GM18870 (cell line): ENCODE data around the gene ADH7.
A peak's percentile ranks its signal among the peaks of the same experiment; 100 is the strongest.
"Not testable (repeated sequence)": the region's sequence is repeated elsewhere in the genome, so short reads cannot be mapped to it uniquely, and the experiment has no call there.

Experiments
- ATAC-seq: cut with Tn5 transposase; IDR thresholded peaks from one replicate; pipeline ENCODE4 v1.9.1; 2021; ENCODE audit warnings: moderate library complexity; ENCODE audit not compliant: unreplicated experiment

The ADH7 gene

DNA sequence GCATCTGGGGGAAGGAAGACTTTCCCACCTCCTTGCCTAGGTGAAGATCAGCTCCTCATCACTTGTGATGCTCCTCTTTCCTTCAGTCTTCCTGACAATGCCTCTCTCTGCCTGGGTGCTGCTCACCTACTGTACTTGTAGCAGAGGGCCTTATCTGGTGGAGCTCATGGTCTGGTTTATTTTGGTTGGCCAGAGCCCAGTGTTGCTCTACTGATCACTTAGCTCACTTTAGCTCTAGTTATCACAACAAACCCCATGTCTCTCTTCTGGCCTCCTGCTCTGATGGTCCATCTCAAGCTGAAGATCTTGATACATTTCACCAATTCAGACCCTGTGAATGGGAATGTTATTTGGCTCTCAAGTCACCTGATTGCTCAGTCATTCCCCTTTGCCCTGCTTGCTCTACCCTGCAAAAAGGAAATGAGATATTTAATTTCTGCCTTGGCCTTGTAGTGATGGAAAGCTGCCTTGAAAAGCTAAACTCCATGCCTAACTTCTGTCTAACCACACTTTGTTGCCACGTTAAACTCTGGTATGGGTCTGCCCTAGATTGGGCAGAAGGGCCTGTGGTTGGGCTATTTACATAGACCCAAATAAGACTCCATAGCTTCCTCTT, 52.3 kb downstream of the ADH7 start:
- no peak for ATAC-seq

DNA sequence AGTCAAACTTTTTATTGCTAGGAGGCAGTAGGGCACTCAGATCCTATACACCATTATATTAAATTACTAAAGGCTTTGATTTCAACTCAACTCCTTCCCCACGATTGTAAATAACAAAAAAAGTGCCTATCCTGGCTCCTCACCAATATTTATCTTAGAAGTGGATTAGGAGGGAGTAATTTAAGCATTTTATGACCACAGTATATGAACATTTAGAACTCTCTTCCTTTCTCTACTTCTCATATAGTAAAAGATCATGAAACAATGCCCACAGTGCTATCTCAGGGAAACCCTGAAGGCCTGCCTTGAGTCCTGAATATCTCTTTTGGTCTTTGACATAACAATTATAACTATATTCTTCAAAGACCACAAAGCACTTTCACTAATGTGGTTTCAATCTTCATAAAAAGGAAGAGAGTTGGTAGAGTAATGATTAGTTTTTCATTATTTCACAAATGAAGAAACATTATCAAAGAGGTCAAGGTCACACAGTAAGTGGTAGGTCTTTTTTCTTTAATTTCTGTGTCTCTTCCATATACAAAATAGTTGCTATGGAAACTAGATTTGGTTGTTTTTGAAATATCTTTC, 53.5 kb downstream of the ADH7 start:
- ATAC-seq, result peak; percentile 48

DNA sequence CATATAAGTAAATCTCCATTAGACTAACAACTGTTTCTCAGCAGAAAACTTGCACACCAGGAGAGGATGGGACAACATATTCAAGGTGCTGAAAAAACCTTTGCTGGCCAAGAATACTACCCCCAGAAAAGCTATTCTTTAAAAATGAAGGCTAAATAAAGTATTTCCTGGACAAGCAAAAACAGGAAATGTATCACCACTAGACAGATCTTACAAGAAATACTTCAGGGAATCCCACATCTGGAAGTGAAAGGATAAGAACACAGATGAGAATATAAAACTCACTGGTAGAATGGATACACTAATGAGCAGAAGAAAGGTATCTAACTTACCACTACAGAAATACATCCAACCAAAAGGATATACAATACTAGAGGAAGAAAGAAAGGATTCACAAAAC, 55.6 kb downstream of the ADH7 start:
- ATAC-seq, result no peak

DNA sequence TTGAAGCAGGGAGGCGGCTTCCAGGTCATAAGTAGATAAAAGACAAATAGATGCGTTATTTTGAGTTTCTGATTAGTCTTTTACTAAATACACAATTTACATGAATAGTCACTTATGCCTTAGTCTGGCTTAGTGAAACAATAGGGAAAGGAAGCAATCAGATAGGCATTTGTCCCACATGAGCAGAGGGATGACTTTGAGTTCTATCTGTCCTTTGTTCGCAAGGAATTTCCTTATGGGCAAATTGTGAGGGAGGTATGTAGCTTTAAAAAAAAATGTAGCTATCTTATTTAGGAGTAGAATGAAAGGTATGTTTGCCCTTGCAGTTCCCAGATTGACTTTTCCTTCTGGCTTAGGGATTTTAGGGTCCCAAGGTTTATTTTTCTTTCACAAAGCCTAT, 56.3 kb downstream of the ADH7 start:
- ATAC-seq, result no peak

DNA sequence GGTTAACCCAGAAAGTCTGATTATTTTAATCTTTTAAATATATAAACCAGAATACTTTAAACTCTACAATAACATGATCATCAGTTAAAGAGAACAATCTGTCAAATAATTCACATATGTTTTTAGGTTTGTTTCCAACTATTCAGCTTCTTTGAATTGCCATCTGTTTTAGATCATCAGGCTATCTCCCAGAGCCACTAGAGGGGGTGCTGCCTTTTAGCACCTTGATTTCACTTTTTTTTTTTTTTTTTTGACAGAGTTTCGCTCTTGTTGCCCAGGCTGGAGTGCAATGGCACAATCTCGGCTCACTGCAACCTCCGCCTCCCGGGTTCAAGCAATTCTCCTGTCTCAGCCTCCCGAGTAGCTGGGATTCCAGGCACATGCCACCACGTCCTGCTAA, 57.8 kb downstream of the ADH7 start:
- ATAC-seq, result peak; percentile 40

DNA sequence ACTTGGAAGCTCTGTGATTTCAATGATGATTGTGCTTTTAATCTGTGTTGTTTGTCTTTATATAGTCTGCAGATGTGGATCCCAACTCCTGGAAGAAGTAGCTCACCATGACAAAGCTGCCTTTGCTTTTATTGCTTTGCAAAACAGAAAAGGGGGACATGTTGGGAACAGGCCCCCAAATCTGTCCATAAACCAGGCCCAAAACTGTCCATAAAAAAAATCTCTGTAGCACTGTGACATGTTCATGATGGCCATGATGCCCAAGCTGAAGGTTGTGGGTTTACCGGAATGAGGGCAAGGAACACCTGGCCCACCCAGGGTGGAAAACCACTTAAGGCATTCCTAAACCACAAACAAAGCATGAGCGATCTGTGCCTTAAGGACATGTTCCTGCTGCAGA, 62.7 kb downstream of the ADH7 start:
- ATAC-seq, result not testable (repeated sequence)

DNA sequence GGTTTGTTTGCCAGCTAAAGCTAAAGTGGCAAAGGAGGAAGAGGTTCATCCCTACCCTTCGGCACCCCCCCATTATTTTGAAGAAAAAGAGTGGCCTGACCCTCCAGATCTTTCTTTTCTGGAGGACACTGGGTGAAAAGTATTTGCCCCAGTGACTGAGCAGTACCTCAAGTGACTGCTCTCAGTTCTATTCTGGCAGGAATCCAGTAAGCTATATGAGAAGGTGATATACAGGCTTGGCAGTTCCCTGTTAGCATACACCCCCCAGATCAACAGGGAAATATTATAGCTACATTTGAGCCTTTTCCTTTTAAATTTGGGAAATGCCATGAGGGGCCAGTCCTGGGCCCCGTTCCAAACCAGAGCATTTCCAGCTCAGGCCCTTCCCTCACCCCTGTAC, 67.3 kb downstream of the ADH7 start:
- ATAC-seq, result not testable (repeated sequence)

DNA sequence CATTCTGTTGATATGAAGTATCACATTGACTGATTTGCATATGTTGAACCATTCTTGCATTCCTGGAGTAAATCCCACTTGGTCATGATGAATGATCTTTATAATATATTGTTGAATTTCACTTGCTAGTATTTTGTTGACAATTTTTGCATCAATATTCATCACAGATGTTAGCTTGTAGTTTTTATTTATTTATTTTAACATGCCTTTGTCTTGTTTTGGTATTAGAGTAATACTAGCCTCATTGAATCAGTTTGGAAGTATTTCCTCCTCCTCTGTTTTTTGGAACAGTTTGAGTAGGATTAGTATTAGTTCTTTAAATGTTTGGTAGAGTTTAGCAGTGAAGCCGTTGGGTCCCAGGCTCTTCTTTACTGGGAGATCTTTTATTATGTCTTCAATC, 68.7 kb downstream of the ADH7 start:
- no peak for ATAC-seq

DNA sequence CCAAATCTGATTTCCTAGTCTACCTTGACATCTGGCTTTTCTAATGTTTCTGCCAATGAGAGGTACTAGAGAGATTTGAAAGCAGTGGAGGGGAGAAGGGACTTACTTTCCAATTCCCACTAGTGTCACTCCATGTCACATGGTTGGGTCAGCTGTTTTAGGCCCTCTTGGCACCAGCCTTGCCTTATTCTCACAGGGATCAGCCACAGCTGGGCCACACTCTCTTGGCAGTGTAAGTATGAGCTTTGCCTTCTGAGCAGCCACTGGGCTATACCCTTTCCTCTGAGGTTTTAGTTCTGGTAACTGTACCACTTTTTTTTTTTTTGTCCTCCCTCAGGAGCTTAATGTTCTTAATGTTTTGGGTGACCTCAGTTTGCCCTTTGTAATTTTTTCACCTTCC, 72.4 kb downstream of the ADH7 start:
- no peak for ATAC-seq
